ENCODE data around the gene PSMC3IP.

Gene PSMC3IP

DNA sequence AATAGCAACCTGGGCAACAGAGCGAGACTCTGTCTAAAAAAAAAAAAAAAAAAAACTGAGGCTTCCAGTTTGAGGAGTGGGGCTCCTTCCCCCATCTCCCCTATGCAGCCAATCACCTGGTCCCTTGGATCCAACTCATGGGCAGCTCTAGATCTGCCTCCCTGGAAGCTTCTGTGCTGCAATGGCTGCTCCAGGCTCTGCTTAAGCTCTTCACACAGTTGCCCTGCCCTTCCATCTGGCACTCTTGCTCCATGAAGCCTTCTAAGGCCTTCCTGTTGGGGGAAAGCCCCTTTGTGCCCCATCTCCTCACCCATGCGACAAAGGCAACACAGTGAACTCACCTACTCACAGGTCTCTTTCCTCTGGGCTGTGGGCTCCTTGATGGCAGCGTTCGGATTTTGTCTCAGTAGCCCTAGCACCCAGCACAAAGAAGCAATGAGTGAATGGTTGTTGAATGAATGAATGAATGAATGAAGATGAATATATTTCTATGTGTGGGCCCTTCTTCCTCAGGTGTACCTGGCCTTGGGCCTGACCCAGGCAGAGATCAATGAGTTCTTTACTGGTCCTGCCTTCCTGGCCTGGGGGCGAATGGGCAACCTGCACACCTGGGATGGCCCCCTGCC, 39.6 kb downstream of the PSMC3IP start:
- DNase-seq (ENCODE audit: low spot score): no peak

DNA sequence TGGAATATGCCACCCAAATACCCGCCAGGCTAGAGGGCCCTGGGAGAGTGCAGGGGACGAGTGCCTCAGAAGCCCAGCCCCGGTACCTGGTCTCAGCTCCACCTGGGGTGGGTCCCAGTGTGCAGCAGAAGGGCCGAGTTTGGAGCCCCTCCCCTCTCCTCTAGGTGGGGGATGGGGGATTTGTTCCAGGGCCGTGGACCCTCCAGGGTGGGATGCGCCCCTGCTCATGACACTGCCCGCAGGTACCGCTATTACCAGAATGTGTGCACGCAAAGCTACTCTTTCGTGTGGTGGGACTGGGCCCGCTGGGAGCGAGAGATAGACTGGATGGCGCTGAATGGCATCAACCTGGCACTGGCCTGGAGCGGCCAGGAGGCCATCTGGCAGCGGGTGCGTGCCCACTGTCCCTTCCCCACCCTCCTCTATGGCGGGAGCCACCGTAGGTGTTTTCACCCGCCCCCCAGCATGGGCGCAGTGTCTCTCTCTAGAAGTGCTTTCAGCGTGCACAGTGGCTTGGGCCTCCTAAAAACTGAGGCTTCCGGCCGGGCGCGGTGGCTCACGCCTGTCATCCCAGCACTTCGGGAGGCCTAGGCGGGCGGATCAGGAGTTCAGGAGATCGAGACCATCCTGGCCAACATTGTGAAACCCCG, 40.2 kb downstream of the PSMC3IP start:
- no peak for DNase-seq (ENCODE audit: low spot score)

DNA sequence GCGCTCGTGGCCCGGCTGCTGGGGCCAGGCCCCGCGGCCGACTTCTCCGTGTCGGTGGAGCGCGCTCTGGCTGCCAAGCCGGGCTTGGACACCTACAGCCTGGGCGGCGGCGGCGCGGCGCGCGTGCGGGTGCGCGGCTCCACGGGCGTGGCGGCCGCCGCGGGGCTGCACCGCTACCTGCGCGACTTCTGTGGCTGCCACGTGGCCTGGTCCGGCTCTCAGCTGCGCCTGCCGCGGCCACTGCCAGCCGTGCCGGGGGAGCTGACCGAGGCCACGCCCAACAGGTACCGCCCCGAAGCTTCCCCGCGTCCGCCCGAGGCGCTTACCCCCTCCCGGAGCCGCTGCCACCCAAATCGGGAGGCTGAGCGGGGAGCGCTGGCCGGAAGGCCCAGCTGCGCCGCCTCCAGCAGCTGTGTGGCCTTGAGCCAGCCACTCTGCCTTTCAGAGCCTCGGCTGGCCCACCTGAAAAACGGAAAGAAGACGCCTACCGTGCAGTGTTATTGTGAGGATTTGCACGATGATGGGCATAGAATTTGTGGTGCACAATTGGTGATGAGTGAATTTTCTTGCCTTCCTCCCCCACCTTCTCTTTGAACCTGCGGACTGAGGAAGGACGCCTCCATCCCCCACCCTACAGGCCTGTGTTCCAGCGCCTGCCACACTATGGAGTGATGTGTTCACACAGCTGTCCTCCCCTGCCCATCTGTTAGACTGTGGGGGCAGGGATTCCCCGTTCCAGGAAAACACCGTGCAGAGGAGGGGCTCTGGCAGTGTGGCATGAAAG, 41.0 kb downstream of the PSMC3IP start:
- DNase-seq (ENCODE audit: low spot score): peak; percentile 86

DNA sequence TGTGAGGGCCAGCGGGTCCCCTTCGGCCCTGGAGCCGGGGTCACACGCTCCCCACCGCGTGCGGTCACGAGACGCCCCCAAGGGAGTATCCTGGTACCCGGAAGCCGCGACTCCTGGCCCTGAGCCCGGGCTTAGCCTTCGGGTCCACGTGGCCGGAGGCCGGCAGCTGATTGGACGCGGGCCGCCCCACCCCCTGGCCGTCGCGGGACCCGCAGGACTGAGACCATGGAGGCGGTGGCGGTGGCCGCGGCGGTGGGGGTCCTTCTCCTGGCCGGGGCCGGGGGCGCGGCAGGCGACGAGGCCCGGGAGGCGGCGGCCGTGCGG, 41.5 kb downstream of the PSMC3IP start, which contains the start of gene NAGLU:
Gene NAGLU, plus strand, starts transcription at position 194 of the 324 bp plus-strand sequence. Its CDS starts 32 bp downstream, at position 226.
- peak; percentile 88 for DNase-seq (ENCODE audit: low spot score)

DNA sequence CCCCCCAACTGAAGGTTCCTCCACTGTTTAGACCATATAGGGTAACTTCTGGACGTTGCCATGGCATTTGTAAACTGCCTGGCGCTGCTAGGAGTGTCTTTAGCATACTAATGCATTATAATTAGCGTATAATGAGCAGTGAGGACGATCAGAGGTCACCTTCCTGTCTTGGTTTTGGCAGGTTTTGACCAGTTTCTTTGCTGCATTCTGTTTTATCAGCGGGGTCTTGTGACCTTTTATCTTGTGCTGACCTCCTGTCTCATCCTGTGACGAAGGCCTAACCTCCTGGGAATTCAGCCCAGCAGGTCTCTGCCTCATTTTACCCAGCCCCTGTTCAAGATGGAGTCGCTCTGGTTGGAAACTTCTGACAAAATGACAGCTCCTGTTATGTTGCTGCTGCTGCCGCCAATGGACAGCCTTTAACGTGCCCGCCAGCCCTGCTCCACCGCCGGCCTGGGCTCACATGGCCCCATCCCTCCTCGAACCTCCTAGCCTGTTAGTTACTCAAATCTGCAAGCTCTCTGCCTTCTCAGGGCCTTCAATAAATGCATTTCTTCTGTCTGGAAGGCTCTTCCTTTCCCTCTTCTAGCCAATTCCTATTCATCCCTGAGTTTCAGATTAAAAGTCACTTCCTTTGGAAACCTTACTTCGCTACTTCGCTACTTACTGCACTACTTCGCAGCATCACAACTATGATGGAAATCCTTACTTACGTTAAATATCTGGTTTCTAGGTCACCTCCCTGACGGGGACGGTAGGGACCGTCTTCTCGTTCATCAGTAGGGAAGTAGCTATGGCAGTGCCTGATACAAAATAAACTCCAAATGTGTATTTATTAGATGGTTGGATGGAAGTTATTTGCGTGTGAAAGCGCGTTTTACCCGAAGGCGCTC, 42.1 kb downstream of the PSMC3IP start:
- no peak for DNase-seq (ENCODE audit: low spot score)

DNA sequence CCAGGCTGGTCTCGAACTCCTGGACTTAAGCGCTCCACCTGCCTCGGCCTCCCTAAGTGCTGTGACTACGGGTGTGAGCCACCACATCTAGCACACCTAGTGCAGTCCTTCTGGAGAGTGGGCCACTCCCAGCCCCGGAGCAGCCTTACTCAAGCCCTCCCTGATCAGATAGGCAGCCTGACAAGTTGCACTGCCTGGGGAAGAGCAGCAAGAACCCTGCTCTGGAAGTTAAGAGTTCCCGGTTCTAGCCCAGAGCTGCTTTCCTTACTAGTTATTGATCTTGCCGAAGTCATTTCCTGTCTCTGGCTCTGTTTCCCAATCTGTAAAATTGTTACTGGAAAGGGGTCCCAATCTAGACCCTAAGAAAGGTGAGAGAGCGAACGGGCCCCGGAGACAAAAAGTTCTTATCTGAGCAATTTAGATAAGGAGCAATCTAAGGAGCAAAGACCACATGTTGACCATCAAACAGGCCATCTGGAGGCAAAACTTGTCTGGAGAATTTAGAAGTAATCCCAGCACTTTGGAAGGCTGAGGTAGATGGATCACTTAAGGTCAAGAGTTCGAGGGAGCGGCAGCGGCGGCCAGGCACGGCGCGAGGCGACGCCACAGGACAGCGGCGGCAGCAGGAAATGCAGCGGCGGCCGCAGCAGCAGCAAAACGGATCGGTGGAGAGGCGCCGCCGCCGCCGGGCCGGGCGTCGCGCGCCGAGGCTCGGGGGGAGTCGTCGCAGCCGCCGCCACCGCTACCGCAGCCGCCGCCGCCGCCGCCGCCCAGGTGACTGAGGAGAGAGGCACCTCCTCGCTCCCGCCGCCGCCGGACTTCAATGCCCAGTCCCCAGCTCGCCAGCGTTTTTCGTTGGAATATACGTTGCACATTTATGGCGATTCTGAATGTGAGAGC, 45.8 kb downstream of the PSMC3IP start:
- peak; percentile 64 for DNase-seq (ENCODE audit: low spot score)

DNA sequence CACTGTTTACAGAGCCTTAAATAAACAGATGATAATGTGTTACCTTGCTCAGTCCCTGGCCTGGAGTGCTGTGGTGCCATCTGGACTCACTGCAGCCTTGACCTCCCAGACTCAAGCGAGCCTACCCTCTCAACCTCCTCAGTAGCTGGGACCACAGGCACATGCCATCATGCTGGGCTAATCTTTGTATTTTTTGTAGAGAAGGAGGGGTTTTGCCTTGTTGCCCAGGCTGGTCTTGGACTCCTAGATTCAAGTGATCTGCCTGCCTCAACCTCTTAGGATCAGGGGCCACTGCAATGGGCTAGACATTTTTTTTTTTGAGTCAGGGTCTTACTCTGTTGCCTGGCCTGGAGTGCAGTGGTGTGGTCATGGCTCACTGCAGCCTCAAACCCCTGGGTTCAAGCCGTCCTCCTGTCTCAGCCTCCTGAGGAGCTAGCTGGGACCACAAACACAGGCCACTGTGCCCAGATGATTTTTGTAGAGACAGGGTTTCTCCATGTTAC, 46.5 kb downstream of the PSMC3IP start:
- DNase-seq (ENCODE audit: low spot score): no peak

DNA sequence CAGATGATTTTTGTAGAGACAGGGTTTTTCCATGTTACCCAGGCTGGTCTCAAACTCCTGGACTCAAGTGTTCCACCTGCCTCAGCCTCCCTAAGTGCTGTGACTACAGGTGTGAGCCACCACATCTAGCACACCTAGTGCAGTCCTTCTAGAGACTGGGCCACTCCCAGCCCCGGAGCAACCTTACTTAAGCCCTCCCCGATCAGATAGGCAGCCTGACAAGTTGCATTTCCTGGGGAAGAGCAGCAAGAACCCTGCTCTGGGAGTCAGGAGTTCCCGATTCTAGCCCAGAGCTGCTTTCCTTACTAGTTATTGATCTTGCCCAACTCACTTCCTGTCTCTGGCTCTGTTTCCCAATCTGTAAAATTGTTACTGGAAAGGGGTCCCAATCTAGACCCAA, 48.5 kb downstream of the PSMC3IP start:
- DNase-seq (ENCODE audit: low spot score): no peak

DNA sequence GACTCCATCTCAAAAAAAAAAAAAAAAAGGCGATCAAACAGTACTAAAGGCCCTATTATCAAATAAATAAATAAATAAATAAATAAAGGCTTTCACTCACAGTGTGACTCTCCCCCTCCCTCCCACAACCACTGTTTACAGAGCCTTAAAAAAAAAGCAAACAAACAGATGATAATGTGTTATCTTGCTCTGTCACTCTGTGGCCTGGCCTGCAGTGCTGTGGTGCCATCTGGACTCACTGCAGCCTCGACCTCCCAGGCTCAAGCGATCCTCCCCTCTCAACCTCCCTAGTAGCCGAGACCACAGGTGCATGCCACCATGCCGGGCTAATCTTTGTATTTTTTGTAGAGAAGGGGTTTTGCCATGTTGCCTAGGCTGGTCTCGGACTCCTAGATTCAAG, 49.6 kb downstream of the PSMC3IP start:
- DNase-seq (ENCODE audit: low spot score): no peak

DNA sequence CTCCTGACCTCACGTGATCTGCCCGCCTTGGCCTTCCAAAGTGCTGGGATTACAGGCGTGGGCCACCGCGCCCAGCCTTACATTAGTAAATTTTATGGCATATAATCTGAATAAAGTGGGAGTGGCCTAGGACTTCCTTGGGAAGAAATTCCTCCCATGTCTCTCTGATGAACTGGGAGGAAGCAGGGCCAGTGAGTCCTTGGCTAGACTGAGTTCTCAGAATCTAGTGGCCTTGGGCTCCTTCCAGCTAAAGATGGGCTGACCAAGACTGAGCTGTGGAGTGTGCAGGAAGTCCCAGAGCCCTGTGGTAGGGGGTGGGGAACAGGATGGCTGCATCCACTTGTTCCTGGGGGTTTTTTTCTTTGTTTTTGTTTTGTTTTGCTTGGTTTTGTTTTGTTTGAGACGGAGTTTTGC, 51.5 kb downstream of the PSMC3IP start:
- peak; percentile 37 for DNase-seq (ENCODE audit: low spot score)

DNA sequence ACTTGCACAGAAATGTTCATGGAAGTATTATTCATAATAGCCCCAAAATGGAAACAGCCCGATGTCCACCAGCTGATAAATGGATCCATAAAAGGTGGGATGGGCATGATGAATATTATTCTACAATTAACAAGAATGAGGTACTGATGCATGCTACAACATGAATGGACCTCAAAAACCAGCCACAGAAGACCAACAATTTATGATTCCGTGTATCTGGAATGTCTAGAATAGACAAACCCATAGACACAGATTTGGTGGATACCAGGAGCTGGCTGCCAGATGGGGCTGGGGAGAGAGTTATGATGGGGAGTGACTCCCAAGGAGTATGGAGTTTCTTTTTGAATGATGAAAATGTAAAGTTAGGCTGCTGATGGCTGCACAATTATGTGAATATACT, 52.3 kb downstream of the PSMC3IP start:
- peak; percentile 39 for DNase-seq (ENCODE audit: low spot score)

DNA sequence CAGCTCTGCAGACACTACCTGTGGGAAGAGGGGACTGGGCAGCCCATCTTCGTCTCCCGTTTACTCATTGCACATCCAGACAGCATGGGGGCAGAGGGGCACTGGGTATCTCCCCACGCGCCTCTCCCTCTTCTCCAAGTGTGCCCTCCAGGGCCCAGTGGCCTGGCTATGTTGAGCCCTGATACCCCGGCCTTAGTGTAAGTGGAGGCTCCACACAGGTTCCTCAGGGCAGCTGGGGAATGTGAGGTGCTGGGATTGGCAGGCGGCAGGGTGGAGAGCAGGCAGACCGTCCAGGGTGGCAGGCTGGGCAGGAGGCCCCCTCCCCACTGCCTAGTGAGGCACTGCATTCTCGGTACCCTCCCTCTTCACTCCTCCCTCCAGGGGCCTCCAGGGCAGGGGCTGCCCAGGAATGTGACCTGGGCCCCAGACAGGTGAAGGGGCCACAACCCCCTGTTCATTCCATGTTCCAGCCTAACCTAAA, 54.7 kb downstream of the PSMC3IP start:
- no peak for DNase-seq (ENCODE audit: low spot score)

All from kidney tubule cell (primary cell).